BJ (cell line): Measurements from ENCODE around the gene JAKMIP1. TPM values are rescaled to one million over a fixed set of nuclear protein-coding genes. Genes with fewer than 3 reads are reported as not detected.
"Not testable (repeated sequence)": the region's sequence is repeated elsewhere in the genome, so short reads cannot be mapped to it uniquely, and the experiment has no call there.

Source experiments
- CTCF ChIA-PET: fragments of 350-600 bp; formaldehyde crosslinking; extraction: SDS; loops from one replicate; lab custom pipeline; 2021; ENCODE audit warnings: antibody characterized with exemption, inconsistent platforms; lab: Yijun Ruan, JAX
- POLR2A ChIA-PET: fragments of 300-600 bp; sonication (Branson Sonifier 250); formaldehyde crosslinking; extraction: SDS; loops from one replicate; lab custom pipeline; 2021; ENCODE audit warnings: antibody characterized with exemption; lab: Charles Lee
- DNase-seq: peaks from one replicate; pipeline ENCODE4 v3.0.0-alpha.2; 2011; ENCODE audit warnings: low read depth
- H3K27me3 ChIP-seq: 2 replicates; pipeline ENCODE4 v1.6.0; 2011; ENCODE audit warnings: low read length; ENCODE audit not compliant: control insufficient read depth, insufficient read depth
- H3K36me3 ChIP-seq: 2 replicates; pipeline ENCODE4 v1.5.1; 2011; ENCODE audit warnings: low read length; ENCODE audit not compliant: control insufficient read depth, insufficient read depth
- H3K4me3 ChIP-seq: 2 replicates; pipeline ENCODE4 v1.5.1; 2011; ENCODE audit warnings: low read depth, mild to moderate bottlenecking, control low read depth, low read length
- polyA plus RNA-seq: library from polyadenylated mRNA; depleted of rRNA; stranded (reverse); fragments of >200 nt; gene quantifications from 2 replicates; pipeline ENCODE4 v1.2.3, GENCODE V29; 2011
- TF ChIP-seq, protein P1 (sequence below): IDR thresholded peaks from 2 replicates; pipeline ENCODE4 v1.5.1; 2011; ENCODE audit warnings: low read depth, mild to moderate bottlenecking, control low read depth, inconsistent platforms, low read length, moderate library complexity; ENCODE audit not compliant: insufficient read depth

Gene JAKMIP1
- polyA plus RNA-seq, 1 experiment = not detected

DNA sequence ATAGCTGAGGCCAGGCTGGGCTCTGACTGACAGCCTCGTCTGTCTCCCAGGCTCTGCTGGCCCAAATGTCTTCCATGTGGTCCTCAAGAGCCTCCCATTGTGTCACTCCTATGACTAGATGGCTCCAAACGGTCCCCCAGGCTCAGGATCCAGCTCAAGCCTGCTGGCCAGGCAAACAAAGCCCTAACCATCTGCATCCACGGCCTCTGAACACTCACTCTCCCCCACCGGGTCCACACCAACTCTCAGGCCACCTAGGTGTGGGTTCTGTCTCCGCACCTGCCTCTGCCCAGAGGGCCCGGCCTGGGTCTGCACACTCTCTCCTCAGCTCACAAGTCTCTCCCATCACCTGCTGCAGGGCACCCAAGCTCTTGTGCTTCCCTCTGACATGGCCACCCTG is 52.9 kb downstream of the JAKMIP1 start:
- H3K27me3 ChIP-seq = no peaks in the 10 kb centered on the region
- DNase-seq = no peak
- no peaks in the 10 kb centered on the region for H3K36me3 ChIP-seq
- ChIA-PET CTCF (no interaction called here), POLR2A (no interaction called here)
- H3K4me3 ChIP-seq = no peak overlapping the region
- TF ChIP-seq, protein P1, sequence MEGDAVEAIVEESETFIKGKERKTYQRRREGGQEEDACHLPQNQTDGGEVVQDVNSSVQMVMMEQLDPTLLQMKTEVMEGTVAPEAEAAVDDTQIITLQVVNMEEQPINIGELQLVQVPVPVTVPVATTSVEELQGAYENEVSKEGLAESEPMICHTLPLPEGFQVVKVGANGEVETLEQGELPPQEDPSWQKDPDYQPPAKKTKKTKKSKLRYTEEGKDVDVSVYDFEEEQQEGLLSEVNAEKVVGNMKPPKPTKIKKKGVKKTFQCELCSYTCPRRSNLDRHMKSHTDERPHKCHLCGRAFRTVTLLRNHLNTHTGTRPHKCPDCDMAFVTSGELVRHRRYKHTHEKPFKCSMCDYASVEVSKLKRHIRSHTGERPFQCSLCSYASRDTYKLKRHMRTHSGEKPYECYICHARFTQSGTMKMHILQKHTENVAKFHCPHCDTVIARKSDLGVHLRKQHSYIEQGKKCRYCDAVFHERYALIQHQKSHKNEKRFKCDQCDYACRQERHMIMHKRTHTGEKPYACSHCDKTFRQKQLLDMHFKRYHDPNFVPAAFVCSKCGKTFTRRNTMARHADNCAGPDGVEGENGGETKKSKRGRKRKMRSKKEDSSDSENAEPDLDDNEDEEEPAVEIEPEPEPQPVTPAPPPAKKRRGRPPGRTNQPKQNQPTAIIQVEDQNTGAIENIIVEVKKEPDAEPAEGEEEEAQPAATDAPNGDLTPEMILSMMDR = no peak

DNA sequence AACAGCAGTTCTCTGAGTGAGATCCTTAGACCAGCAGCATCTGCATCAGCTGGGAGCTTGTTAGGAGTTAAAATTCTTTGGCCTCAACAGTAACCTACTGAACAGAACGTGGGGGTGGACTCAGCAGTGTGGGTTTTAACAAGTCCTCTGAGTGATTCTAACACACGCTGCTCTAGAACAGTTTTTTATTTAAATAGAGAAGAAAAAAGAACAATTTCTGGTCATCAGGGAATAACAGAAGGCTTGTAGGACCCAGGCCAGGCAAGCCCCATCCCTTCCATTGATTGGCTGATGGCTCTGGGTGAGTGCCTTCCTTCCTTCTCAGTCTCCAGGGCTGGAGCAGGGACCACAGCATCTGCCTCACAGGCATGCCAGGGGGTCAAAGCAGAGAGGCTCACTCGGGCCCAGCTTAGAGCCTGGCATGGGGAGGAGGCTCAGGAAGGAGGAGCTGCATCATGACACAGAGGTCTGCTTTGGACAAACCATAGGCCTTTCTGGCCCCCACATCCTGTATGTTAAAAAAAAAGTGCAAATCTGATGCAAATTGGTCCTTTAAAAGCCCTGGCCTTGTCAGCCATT is 56.7 kb downstream of the JAKMIP1 start:
- no peaks in the 10 kb centered on the region for H3K36me3 ChIP-seq
- H3K4me3 ChIP-seq = no peak overlapping the region
- TF ChIP-seq, protein P1 = no peak
- H3K27me3 ChIP-seq = no peaks in the 10 kb centered on the region
- CTCF ChIA-PET = no interaction called here
- no peak for DNase-seq
- POLR2A ChIA-PET = no interaction called here

DNA sequence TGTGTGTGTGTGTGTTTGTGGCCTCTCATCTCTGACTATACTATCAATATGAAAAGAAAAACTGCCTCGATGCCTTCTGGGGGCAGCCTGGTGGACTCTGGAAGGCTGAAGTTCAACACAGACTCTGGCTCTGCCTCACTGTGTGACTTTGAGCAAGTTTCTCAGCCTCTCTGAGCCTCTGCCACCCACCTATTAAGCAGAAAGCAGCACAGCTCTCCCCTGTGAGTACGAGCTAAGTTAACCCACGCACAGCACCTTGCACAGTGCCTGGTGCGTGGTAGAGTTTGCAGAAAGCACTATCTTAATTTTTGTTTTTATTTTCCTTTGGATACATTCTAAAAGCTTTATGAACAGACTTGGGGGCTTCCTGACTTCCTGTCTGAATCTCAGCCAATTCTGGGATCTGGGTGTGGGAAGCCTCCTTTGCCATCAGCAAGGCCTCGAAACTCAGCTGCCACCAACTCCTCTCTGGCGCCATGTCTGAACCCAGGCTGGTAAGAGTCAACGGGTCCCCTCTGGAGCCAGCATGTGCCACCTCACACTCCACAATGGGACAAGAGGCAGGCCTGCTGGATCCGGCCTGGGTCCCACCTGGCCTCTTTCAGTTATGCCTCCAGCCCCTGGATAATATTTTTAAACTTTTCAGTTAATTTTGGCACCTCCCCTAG is 57.3 kb downstream of the JAKMIP1 start:
- TF ChIP-seq, protein P1 = no peak
- Histone ChIP-seq H3K4me3 (no peak overlapping the region), H3K36me3 (no peaks in the 10 kb centered on the region), H3K27me3 (no peaks in the 10 kb centered on the region)
- CTCF ChIA-PET = no interaction called here
- POLR2A ChIA-PET = no interaction called here
- no peak for DNase-seq

DNA sequence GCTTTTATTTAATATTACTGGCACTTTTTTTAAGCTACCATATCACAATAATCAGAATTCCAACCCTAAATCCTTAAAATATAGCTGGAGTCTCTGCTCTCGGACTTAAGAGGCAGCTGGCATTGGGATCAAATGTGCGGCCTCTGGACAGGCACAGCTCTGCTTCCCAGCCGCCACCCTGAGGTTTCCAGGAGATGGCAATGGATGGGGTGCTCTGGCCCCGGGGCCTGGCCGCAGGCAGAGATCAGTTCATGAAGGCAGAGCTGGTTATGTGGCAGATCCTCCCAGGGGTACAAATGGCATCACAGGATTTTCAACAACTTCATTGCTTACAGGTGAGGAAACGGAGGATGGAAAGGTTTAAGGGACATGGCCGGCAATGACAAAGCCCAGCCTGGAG is 57.8 kb downstream of the JAKMIP1 start:
- Histone ChIP-seq H3K27me3 (no peaks in the 10 kb centered on the region), H3K4me3 (no peak overlapping the region), H3K36me3 (no peaks in the 10 kb centered on the region)
- TF ChIP-seq, protein P1 = no peak
- DNase-seq = no peak
- ChIA-PET POLR2A (no interaction called here), CTCF (no interaction called here)

DNA sequence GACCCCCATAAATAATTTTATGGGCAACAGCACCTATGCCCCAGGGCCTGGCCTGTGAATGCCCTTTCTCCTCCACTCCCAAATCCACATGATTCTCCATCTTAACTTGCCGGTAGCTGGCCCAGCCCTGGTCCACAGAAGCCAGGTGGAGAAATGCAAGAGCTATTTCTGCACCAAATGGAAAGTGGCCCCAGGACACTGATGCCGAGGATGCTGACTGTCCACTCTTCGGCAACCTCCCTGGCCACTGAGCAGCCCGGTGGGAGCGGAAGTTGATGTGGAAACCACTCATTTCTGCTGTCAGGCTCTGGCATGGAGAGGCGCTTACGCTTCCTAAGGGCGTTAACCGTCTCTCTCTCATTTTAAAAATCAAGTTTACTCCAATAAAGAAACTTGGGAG is 58.8 kb downstream of the JAKMIP1 start:
- TF ChIP-seq, protein P1 = no peak
- no peak for DNase-seq
- ChIA-PET CTCF (no interaction called here), POLR2A (no interaction called here)
- Histone ChIP-seq H3K4me3 (no peak overlapping the region), H3K27me3 (no peaks in the 10 kb centered on the region), H3K36me3 (no peaks in the 10 kb centered on the region)

DNA sequence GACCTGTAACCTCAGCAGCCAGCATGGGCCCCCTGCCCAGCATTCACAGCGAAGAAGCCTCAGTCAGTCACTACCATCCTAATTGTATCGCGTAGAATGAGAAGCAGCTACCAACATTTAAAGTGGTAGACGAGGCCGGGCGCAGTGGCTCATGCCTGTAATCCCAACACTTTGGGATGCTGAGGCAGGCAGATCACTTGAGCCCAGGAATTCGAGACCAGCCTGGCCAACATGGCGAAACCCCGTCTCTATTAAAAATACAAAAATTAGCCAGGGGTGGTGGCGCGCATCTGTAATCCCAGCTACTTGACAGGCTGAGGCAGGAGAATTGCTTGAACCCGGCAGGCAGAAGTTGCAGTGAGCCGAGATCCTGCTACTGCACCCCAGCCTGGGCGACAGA is 59.3 kb downstream of the JAKMIP1 start:
- H3K36me3 ChIP-seq, CTCF ChIA-PET, POLR2A ChIA-PET, H3K4me3 ChIP-seq, H3K27me3 ChIP-seq, DNase-seq: not testable (repeated sequence)
